Anterior cingulate cortex (tissue), 58 donors: ENCODE results near the gene SYVN1.

Experiments
- DNase-seq, 58 donors: peaks; one replicate each; lab custom pipeline; 2025; lab: John Stamatoyannopoulos, UW

Gene SYVN1

GRCh38 chr11:65114538-65115171 lies 19.7 kb downstream of the SYVN1 start:
- no peak for DNase-seq

- DNase-seq, result no peak
Measured at GRCh38 chr11:65113839-65114238, 20.5 kb downstream of the SYVN1 start.

- no peak for DNase-seq
Measured at GRCh38 chr11:65113361-65113756, 21.0 kb downstream of the SYVN1 start.

GRCh38 chr11:65112546-65113360 lies 21.6 kb downstream of the SYVN1 start:
- peak in 50 of 58 donors; percentile 8 to 69 (median 44) for DNase-seq

- DNase-seq, result peak; percentile 54 to 99 (median 95)
Measured at GRCh38 chr11:65111744-65112545, 22.4 kb downstream of the SYVN1 start, which contains the start of gene TM7SF2. Gene TM7SF2, plus strand, starts transcription at chr11:65111872. Its CDS starts 144 bp downstream, at chr11:65112016.

- peak in 1 of 58 donors; percentile 64 for DNase-seq
Measured at GRCh38 chr11:65111159-65111743, 23.1 kb downstream of the SYVN1 start.

GRCh38 chr11:65110354-65110861 lies 23.9 kb downstream of the SYVN1 start:
- peak in 57 of 58 donors; percentile 38 to 94 (median 77) for DNase-seq

GRCh38 chr11:65109231-65110198 lies 24.8 kb downstream of the SYVN1 start:
- no peak for DNase-seq

GRCh38 chr11:65108469-65109123 lies 25.7 kb downstream of the SYVN1 start:
- no peak for DNase-seq

- DNase-seq, result no peak
Measured at GRCh38 chr11:65107751-65108468, 26.4 kb downstream of the SYVN1 start.

- DNase-seq, result no peak
Measured at GRCh38 chr11:65107078-65107477, 27.2 kb downstream of the SYVN1 start.

GRCh38 chr11:65104628-65105027 lies 29.7 kb downstream of the SYVN1 start:
- DNase-seq, result peak in 3 of 58 donors; percentile 6 to 25 (median 15)

GRCh38 chr11:65103476-65103875 lies 30.8 kb downstream of the SYVN1 start:
- no peak for DNase-seq

- peak in 27 of 58 donors; percentile 7 to 75 (median 37) for DNase-seq
Measured at GRCh38 chr11:65102142-65103095, 31.9 kb downstream of the SYVN1 start.

- DNase-seq, result no peak
Measured at GRCh38 chr11:65100674-65101350, 33.5 kb downstream of the SYVN1 start.

- DNase-seq, result no peak
Measured at GRCh38 chr11:65096926-65097325, 37.4 kb downstream of the SYVN1 start.
